HepG2 (cell line): ENCODE results near the gene MORC1. TPM values are rescaled to one million over a fixed set of nuclear protein-coding genes. Genes with fewer than 3 reads are reported as not detected.

Experiments used
- ATAC-seq: fragments of 200-7000 bp; cut with Tn5 transposase; 3 replicates; pipeline ENCODE4 v1.9.1; 2020; ENCODE audit warnings: mild to moderate bottlenecking, moderate library complexity
- BruUV-seq: library from RNA; stranded (reverse); fragments of 400-500 nt; replicated peaks from 2 replicates; lab custom pipeline; 2021; lab: Mats Ljungman, UMichigan
- CTCF ChIA-PET: fragments of 300-600 bp; formaldehyde crosslinking; extraction: SDS; loops from one replicate; lab custom pipeline; 2021; ENCODE audit warnings: low total read pairs, inconsistent platforms, low intra/inter-chr PET ratio; lab: Yijun Ruan, JAX
- POLR2A ChIA-PET: fragments of 350-600 bp; sonication (Branson Sonifier 250); formaldehyde crosslinking; loops from one replicate; lab custom pipeline; 2020; ENCODE audit warnings: antibody characterized with exemption, inconsistent platforms; lab: Yijun Ruan, JAX
- DNase-seq: peaks from one replicate; pipeline ENCODE4 v3.0.0-alpha.2; 2015; ENCODE audit warnings: low spot score
- FAIRE-seq: peaks from 3 replicates; lab custom pipeline; 2011; peaks lifted over from hg19 to GRCh38; lab: Jason Lieb, UNC
- H2AFZ ChIP-seq: one replicate; pipeline ENCODE4 v1.6.1; 2011; ENCODE audit warnings: low read length, inconsistent platforms
- H3K27ac ChIP-seq: fragments of 300-600 bp; 3 replicates; pipeline ENCODE4 v1.8.0; 2011; ENCODE audit warnings: mixed run types, mild to moderate bottlenecking, mixed read lengths, low read length, inconsistent platforms; ENCODE audit not compliant: insufficient read depth; ENCODE audit errors: extremely low read length
- H3K27me3 ChIP-seq, 2 experiments: fragments of 200-600 bp in 1 of 2; 2 replicates in 1 of 2; 3 replicates in 1 of 2; pipeline versions ENCODE4 v1.6.0 to v1.8.0; 2011; ENCODE audit warnings: low read length in 2 of 2, mild to moderate bottlenecking in 2 of 2, moderate library complexity in 2 of 2, inconsistent platforms in 1 of 2; ENCODE audit not compliant: insufficient read depth in 2 of 2, control insufficient read depth in 1 of 2
- H3K36me3 ChIP-seq, 2 experiments: fragments of 200-600 bp in 1 of 2; replicated peaks in 1 of 2; 2 replicates in 1 of 2; 3 replicates in 1 of 2; pipeline versions ENCODE4 v1.5.1 to v1.8.0; 2011; ENCODE audit warnings: low read length in 2 of 2, inconsistent platforms in 1 of 2; ENCODE audit not compliant: insufficient read depth in 2 of 2, control insufficient read depth in 1 of 2
- H3K4me1 ChIP-seq: 2 replicates; pipeline ENCODE4 v1.5.1; 2012; ENCODE audit warnings: low read length, inconsistent platforms; ENCODE audit not compliant: insufficient read depth
- H3K4me2 ChIP-seq: 2 replicates; pipeline ENCODE4 v1.6.0; 2011; ENCODE audit warnings: low read depth, low read length, inconsistent platforms
- H3K4me3 ChIP-seq, 3 experiments: fragments of 200-600 bp in 1 of 3; sonication (generic), shearing (Covaris generic) in 1 of 3; replicated peaks in 1 of 3; 2 replicates each; pipeline ENCODE4 v1.5.1; 2011 to 2016; ENCODE audit warnings: low read length in 3 of 3, inconsistent platforms in 2 of 3, low read depth in 2 of 3, mild to moderate bottlenecking in 2 of 3, control low read depth in 1 of 3, mixed read lengths in 1 of 3; ENCODE audit not compliant: insufficient read depth in 1 of 3
- H3K79me2 ChIP-seq: one replicate; pipeline ENCODE4 v1.6.1; 2011; ENCODE audit warnings: low read length, inconsistent platforms; ENCODE audit not compliant: insufficient read depth
- H3K9ac ChIP-seq: 2 replicates; pipeline ENCODE4 v1.6.0; 2011; ENCODE audit warnings: mild to moderate bottlenecking, low read depth, low read length, inconsistent platforms; ENCODE audit not compliant: insufficient read depth
- H3K9me3 ChIP-seq: 2 replicates; pipeline ENCODE4 v1.5.1; 2012; ENCODE audit warnings: mild to moderate bottlenecking, low read length
- H4K20me1 ChIP-seq: 2 replicates; pipeline ENCODE4 v1.6.0; 2011; ENCODE audit warnings: inconsistent platforms, mild to moderate bottlenecking, low read length, moderate library complexity; ENCODE audit not compliant: insufficient read depth
- GATA4 ChIP-seq: sonication (generic); IDR thresholded peaks from 2 replicates; pipeline ENCODE4 v1.6.1; 2016; ENCODE audit warnings: antibody characterized with exemption, low read depth, borderline replicate concordance
- HES4 ChIP-seq: sonication (generic); formaldehyde crosslinking; IDR thresholded peaks from 2 replicates; pipeline ENCODE4 v1.9.0; 2021; ENCODE audit warnings: mild to moderate bottlenecking, missing genetic modification reagents, borderline replicate concordance
- HNF1B ChIP-seq: sonication (generic); formaldehyde crosslinking; IDR thresholded peaks from 2 replicates; pipeline ENCODE4 v1.5.1; 2020; ENCODE audit warnings: mild to moderate bottlenecking, moderate library complexity, missing genetic modification reagents
- MAFF ChIP-seq: IDR thresholded peaks from 2 replicates; pipeline ENCODE4 v1.6.1; 2011; ENCODE audit warnings: low read depth, low read length, improper control_type of control experiment
- SMAD3 ChIP-seq: sonication (generic); formaldehyde crosslinking; IDR thresholded peaks from 2 replicates; pipeline ENCODE4 v1.4.0; 2020; ENCODE audit warnings: missing genetic modification reagents
- SP140L ChIP-seq: sonication (generic); formaldehyde crosslinking; IDR thresholded peaks from 2 replicates; pipeline ENCODE4 v1.4.0; 2020; ENCODE audit warnings: missing genetic modification reagents, borderline replicate concordance
- ZFP82 ChIP-seq: sonication (generic); formaldehyde crosslinking; IDR thresholded peaks from 2 replicates; pipeline ENCODE4 v1.5.1; 2020; ENCODE audit warnings: mild to moderate bottlenecking, missing genetic modification reagents, borderline replicate concordance
- ZGPAT ChIP-seq: IDR thresholded peaks from 2 replicates; pipeline ENCODE4 v1.6.1; 2016; ENCODE audit warnings: mild to moderate bottlenecking
- ZNF792 ChIP-seq: IDR thresholded peaks from 2 replicates; pipeline ENCODE4 v1.6.1; 2016
- WGBS: methylation state at CpG from one replicate; pipeline ENCODE4 v1.1.6; 2017; ENCODE audit warnings: low lambda C conversion rate; 5-methylcytosine and 5-hydroxymethylcytosine counted together
- in situ Hi-C: cut with HindIII; loops from 2 replicates; pipeline ENCODE4 v1.10.0; 2017; ENCODE audit warnings: low pct_unique_long_range_greater_than_20kb; ENCODE audit not compliant: extremely low pct_ligation_motif_present
- intact Hi-C: fragments of 100-400 bp; cut with micrococcal nuclease; formaldehyde crosslinking; loops from one replicate; pipeline ENCODE4 v1.10.0; 2022; ENCODE audit not compliant: unreplicated experiment
- polyA plus RNA-seq, 8 experiments: library from polyadenylated mRNA; depleted of rRNA in 3 of 8; stranded (reverse) in 7 of 8; unstranded in 1 of 8; fragments of >200 nt; fragmentation: Illumina TruSeq in 4 of 8; extraction: Trizol in 4 of 8; gene quantifications; 2 replicates each; pipeline versions ENCODE4 v1.2.1 to v1.2.3, GENCODE V29; 2011 to 2016; ENCODE audit warnings: low read depth in 4 of 8, missing spikeins in 1 of 8, mixed read lengths in 1 of 8; ENCODE audit not compliant: insufficient read depth in 1 of 8
- total RNA-seq, 5 experiments: library from RNA; depleted of rRNA; stranded (reverse); fragments of >200 nt; fragmentation: Illumina TruSeq; extraction: Trizol; gene quantifications; 2 replicates each; pipeline ENCODE4 v1.2.3, GENCODE V29; 2016; ENCODE audit warnings: low read depth in 1 of 5
- TF ChIP-seq, protein P1 (sequence below): sonication (generic); formaldehyde crosslinking; IDR thresholded peaks from 2 replicates; pipeline ENCODE4 v1.8.0; 2022; ENCODE audit warnings: mild to moderate bottlenecking, missing genetic modification reagents, moderate library complexity
- TF ChIP-seq, protein P2 (sequence below): sonication (generic); formaldehyde crosslinking; IDR thresholded peaks from 2 replicates; pipeline ENCODE4 v1.8.0; 2022; ENCODE audit warnings: missing genetic modification reagents, low read depth, mild to moderate bottlenecking, borderline replicate concordance
- TF ChIP-seq, protein P3 (sequence below): sonication (generic); formaldehyde crosslinking; IDR thresholded peaks from 2 replicates; pipeline ENCODE4 v1.5.0; 2020; ENCODE audit warnings: mild to moderate bottlenecking, missing genetic modification reagents
- TF ChIP-seq, protein P4 (sequence below): sonication (generic); formaldehyde crosslinking; IDR thresholded peaks from 2 replicates; pipeline ENCODE4 v1.9.0; 2021; ENCODE audit warnings: missing genetic modification reagents, mild to moderate bottlenecking, borderline replicate concordance

The MORC1 gene
- total and polyA plus RNA-seq, 2 of the 13 experiments (the other 11 are each of a cell fraction or from before 2014, with no cell fraction given), result not detected

GRCh38 chr3:108953700-108954099 lies 164.2 kb downstream of the MORC1 start, which contains the start of gene GUCA1C:
TSS of gene GUCA1C (minus strand) at chr3:108953879. CDS start at chr3:108953762, 117 bp downstream.
- BruUV-seq, result no TSS peak
- H2AFZ ChIP-seq, result no peak within 1 kb of the TSS
- in situ Hi-C loops (no loop called here), intact Hi-C loops (no loop called here)
- H3K4me1 ChIP-seq, result no peaks in the 10 kb centered on the region
- no peak within 1 kb of the TSS for H3K9ac ChIP-seq
- H3K79me2 ChIP-seq, result no peaks in the 10 kb centered on the region
- H3K4me2 ChIP-seq, result no peak within 1 kb of the TSS
- ATAC-seq (no peak), DNase-seq (no peak), FAIRE-seq (no peak)
- no peak within 1 kb of the TSS for H3K4me3 ChIP-seq
- H3K36me3 ChIP-seq, result no peaks in the 10 kb centered on the region
- ChIA-PET CTCF (no interaction called here), POLR2A (no interaction called here)
- H3K9me3 ChIP-seq, result no peaks in the 10 kb centered on the region
- no peaks in the 10 kb centered on the region for H4K20me1 ChIP-seq
- 0% methylated on average over 1 of the region's 1 CpG for WGBS
- H3K27ac ChIP-seq, result no peak within 1 kb of the TSS
- no peaks in the 10 kb centered on the region for H3K27me3 ChIP-seq
- TF ChIP-seq ZGPAT (CRISPR knock-in tag), result no peak
- TF ChIP-seq, protein P1, sequence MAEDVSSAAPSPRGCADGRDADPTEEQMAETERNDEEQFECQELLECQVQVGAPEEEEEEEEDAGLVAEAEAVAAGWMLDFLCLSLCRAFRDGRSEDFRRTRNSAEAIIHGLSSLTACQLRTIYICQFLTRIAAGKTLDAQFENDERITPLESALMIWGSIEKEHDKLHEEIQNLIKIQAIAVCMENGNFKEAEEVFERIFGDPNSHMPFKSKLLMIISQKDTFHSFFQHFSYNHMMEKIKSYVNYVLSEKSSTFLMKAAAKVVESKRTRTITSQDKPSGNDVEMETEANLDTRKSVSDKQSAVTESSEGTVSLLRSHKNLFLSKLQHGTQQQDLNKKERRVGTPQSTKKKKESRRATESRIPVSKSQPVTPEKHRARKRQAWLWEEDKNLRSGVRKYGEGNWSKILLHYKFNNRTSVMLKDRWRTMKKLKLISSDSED (CRISPR knock-in tag), result no peak
- TF ChIP-seq, protein P2, sequence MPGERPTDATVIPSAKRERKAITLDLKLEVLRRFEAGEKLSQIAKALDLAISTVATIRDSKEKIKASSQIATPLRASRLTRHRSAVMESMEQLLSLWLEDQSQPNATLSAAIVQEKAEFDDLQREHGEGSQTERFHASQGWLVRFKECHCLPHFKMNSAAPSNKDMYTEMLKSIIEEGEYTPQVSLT (CRISPR knock-in tag), result no peak
- no peak for TF ChIP-seq SP140L (CRISPR knock-in tag)
- no peak for TF ChIP-seq HES4 (CRISPR knock-in tag)
- TF ChIP-seq ZFP82, result no peak
- TF ChIP-seq, protein P3, sequence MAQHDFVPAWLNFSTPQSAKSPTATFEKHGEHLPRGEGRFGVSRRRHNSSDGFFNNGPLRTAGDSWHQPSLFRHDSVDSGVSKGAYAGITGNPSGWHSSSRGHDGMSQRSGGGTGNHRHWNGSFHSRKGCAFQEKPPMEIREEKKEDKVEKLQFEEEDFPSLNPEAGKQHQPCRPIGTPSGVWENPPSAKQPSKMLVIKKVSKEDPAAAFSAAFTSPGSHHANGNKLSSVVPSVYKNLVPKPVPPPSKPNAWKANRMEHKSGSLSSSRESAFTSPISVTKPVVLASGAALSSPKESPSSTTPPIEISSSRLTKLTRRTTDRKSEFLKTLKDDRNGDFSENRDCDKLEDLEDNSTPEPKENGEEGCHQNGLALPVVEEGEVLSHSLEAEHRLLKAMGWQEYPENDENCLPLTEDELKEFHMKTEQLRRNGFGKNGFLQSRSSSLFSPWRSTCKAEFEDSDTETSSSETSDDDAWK (CRISPR knock-in tag), result no peak
- TF ChIP-seq HNF1B (CRISPR knock-in tag), result no peak
- no peak for TF ChIP-seq SMAD3 (CRISPR knock-in tag)
- TF ChIP-seq, protein P4, sequence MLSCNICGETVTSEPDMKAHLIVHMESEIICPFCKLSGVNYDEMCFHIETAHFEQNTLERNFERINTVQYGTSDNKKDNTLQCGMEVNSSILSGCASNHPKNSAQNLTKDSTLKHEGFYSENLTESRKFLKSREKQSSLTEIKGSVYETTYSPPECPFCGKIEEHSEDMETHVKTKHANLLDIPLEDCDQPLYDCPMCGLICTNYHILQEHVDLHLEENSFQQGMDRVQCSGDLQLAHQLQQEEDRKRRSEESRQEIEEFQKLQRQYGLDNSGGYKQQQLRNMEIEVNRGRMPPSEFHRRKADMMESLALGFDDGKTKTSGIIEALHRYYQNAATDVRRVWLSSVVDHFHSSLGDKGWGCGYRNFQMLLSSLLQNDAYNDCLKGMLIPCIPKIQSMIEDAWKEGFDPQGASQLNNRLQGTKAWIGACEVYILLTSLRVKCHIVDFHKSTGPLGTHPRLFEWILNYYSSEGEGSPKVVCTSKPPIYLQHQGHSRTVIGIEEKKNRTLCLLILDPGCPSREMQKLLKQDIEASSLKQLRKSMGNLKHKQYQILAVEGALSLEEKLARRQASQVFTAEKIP (CRISPR knock-in tag), result no peak
- TF ChIP-seq ZNF792 (CRISPR knock-in tag), result no peak
- no peak for TF ChIP-seq MAFF
- no peak for TF ChIP-seq GATA4
